ENCODE measurements around the gene TEDC2. TPM values are rescaled to one million over a fixed set of nuclear protein-coding genes. Genes with fewer than 3 reads are reported as not detected.
A peak's percentile ranks its signal among the peaks of the same experiment; 100 is the strongest.

Gene TEDC2
- total RNA-seq, 2 experiments from 2014 or later = 48.0 to 110 TPM

DNA sequence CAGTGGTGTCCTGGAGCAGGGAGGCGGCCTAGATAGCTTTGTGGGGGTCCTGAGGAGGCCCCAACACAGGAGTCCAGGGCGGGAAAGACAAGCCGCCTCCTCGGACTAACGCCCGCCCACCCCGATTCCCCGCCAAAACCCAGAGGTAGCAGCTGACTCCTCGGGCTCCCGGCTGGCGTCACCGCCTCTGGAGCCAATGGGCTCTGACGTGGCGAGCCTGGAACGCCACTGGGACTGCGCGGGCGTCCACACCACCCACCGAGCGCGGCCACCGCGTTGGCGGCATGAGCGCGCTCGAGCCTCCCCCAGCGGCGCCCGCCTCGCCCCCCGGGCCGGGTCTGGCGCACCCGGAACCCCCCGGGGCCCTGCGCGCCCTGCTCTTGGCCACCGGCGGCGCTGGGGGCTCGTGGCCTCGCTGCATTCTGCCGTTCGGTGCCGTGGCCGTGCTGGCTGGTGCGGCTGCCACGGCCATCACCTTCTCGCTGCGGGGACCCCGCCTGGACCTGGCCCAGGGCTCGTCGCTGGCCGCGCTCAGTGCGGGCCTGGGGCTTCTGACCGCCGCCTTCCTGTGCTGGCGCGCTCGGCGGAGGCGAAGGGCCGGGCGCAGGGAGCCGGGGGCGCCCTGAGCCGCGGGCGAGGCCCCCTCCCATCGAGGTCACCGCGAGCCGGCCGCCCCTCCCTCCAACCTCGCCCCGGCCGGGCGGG is 7.8 kb downstream of the TEDC2 start:
- BruUV-seq (replicated peaks) = no TSS peak
- peak overlapping the region; percentile 91 for H3K4me2 ChIP-seq (ENCODE audit: low read length)
- H3K79me2 ChIP-seq (ENCODE audit: insufficient read depth, low read depth, low read length) = no peaks in the 10 kb centered on the region
- H3K36me3 ChIP-seq (ENCODE audit: insufficient read depth, low read length) = peaks cover 17% of the 10 kb centered on the region
- H2AFZ ChIP-seq (ENCODE audit: low read length) = no peak overlapping the region
- intact Hi-C loops (cut with micrococcal nuclease; ENCODE audit: unreplicated experiment) = loop anchor here (2.0 to 5.0 kb wide), 2 partner anchors 35 to 65 kb away; no protein-coding TSS in a partner anchor
- TF ChIP-seq, protein P1, sequence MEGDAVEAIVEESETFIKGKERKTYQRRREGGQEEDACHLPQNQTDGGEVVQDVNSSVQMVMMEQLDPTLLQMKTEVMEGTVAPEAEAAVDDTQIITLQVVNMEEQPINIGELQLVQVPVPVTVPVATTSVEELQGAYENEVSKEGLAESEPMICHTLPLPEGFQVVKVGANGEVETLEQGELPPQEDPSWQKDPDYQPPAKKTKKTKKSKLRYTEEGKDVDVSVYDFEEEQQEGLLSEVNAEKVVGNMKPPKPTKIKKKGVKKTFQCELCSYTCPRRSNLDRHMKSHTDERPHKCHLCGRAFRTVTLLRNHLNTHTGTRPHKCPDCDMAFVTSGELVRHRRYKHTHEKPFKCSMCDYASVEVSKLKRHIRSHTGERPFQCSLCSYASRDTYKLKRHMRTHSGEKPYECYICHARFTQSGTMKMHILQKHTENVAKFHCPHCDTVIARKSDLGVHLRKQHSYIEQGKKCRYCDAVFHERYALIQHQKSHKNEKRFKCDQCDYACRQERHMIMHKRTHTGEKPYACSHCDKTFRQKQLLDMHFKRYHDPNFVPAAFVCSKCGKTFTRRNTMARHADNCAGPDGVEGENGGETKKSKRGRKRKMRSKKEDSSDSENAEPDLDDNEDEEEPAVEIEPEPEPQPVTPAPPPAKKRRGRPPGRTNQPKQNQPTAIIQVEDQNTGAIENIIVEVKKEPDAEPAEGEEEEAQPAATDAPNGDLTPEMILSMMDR (conservative IDR thresholded peaks at IDR 0.05; ENCODE audit: low read length) = peak; percentile 50
- no peak for TF ChIP-seq EZH2phosphoT487 (IDR thresholded peaks at IDR 0.05; ENCODE audit: borderline replicate concordance, low read depth, low read length)
- H3K4me3 ChIP-seq (ENCODE audit: low read depth, low read length, poor library complexity, severe bottlenecking) = peak overlapping the region; percentile 64
- no peaks in the 10 kb centered on the region for H3K9me2 ChIP-seq (ENCODE audit: insufficient read depth, low read length)
- peak; percentile 79 for DNase-seq (ENCODE audit: low spot score)
- ChIA-PET POLR2A (interaction anchor here (0.5 to 1.0 kb wide), 5 partner anchors 9 to 287 kb away, joined by 3 to 7 read pairs (median 5); partner anchors contain the start of gene CCNF), CTCF (ENCODE audit: unreplicated experiment) (no interaction called here)
- H3K27ac ChIP-seq (ENCODE audit: low read depth, low read length, poor library complexity, severe bottlenecking) = peak overlapping the region; percentile 89
- H3K4me1 ChIP-seq (ENCODE audit: insufficient read depth, low read length, poor library complexity, severe bottlenecking) = peaks cover 68% of the 10 kb centered on the region
- no peaks in the 10 kb centered on the region for H3K9me3 ChIP-seq (ENCODE audit: low read length)
- H4K20me1 ChIP-seq (ENCODE audit: insufficient read depth, low read length) = no peaks in the 10 kb centered on the region

DNA sequence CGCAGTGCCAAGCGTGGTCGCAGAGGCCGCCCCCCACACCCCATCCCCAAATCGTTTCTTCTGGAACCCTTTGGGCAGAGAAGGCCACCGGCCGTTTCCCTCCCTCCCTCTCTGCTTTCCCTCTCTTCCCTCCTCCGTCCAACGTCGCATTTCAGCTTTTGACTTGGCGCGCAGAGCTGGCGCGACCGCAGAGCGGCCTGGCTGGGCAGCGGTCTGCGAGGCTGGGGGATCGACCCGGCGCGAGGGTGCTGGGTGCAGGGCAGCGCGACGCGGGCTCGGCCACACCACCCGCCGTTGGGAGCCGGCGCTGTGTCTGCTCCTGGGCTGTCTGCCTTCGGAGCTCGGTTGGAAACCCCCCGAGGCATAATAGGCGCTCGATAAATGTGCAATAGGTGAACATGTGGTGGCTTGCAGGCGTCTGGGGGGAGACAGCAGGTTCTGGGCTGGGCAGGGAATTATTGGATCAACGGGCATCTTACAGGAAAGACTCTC is 8.4 kb downstream of the TEDC2 start:
- no peaks in the 10 kb centered on the region for H3K9me2 ChIP-seq (ENCODE audit: insufficient read depth, low read length)
- CTCF ChIA-PET (ENCODE audit: unreplicated experiment) = interaction anchor here (1.1 kb wide), 1 partner anchor 9 kb away, joined by 4 read pairs; the partner anchor contains the start of gene TEDC2
- no peak overlapping the region for H2AFZ ChIP-seq (ENCODE audit: low read length)
- no peak for TF ChIP-seq EZH2phosphoT487 (IDR thresholded peaks at IDR 0.05; ENCODE audit: borderline replicate concordance, low read depth, low read length)
- TF ChIP-seq, protein P1 (conservative IDR thresholded peaks at IDR 0.05; ENCODE audit: low read length) = no peak
- no TSS peak for BruUV-seq (replicated peaks)
- peaks cover 15% of the 10 kb centered on the region; the same call in 1 of the 2 replicates for H3K36me3 ChIP-seq (ENCODE audit: insufficient read depth, low read length)
- H4K20me1 ChIP-seq (ENCODE audit: insufficient read depth, low read length) = no peaks in the 10 kb centered on the region
- H3K4me3 ChIP-seq (ENCODE audit: low read depth, low read length, poor library complexity, severe bottlenecking) = peak overlapping the region; percentile 64
- peak overlapping the region; percentile 89 for H3K27ac ChIP-seq (ENCODE audit: low read depth, low read length, poor library complexity, severe bottlenecking)
- POLR2A ChIA-PET = interaction anchor here (0.5 to 1.0 kb wide), 8 partner anchors 9 to 1056 kb away, joined by 3 to 7 read pairs (median 4); partner anchors contain the start of gene CCNF
- H3K79me2 ChIP-seq (ENCODE audit: insufficient read depth, low read depth, low read length) = no peaks in the 10 kb centered on the region
- H3K4me1 ChIP-seq (ENCODE audit: insufficient read depth, low read length, poor library complexity, severe bottlenecking) = peaks cover 74% of the 10 kb centered on the region
- no peak for DNase-seq (ENCODE audit: low spot score)
- no peaks in the 10 kb centered on the region for H3K9me3 ChIP-seq (ENCODE audit: low read length)
- H3K4me2 ChIP-seq (ENCODE audit: low read length) = peak overlapping the region; percentile 91
- intact Hi-C loops (cut with micrococcal nuclease; ENCODE audit: unreplicated experiment) = loop anchor here (2.0 to 5.0 kb wide), 2 partner anchors 36 to 65 kb away; no protein-coding TSS in a partner anchor
